HG03066 (cell line): ENCODE data around the gene RASIP1.
"Not testable (repeated sequence)": the region's sequence is repeated elsewhere in the genome, so short reads cannot be mapped to it uniquely, and the experiment has no call there.

Experiments used
- ATAC-seq: cut with Tn5 transposase; IDR thresholded peaks from one replicate; pipeline ENCODE4 v1.9.1; 2021; ENCODE audit warnings: low read depth; ENCODE audit not compliant: unreplicated experiment

RASIP1 gene

GRCh38 chr19:48737360-48737998 is 2.9 kb downstream of the RASIP1 start:
- no peak for ATAC-seq

GRCh38 chr19:48735031-48735615 is 5.3 kb downstream of the RASIP1 start:
- ATAC-seq, result no peak

- no peak for ATAC-seq
These were observed 5.8 kb downstream of the RASIP1 start for GRCh38 chr19:48734625-48735024.

GRCh38 chr19:48731452-48731851 is 9.0 kb downstream of the RASIP1 start:
- no peak for ATAC-seq

GRCh38 chr19:48728911-48729664 is 11.3 kb downstream of the RASIP1 start:
- ATAC-seq, result no peak

- no peak for ATAC-seq
These were observed 13.9 kb downstream of the RASIP1 start for GRCh38 chr19:48726556-48726955.

GRCh38 chr19:48724796-48725753 is 15.3 kb downstream of the RASIP1 start:
- no peak for ATAC-seq

- no peak for ATAC-seq
These were observed 18.2 kb downstream of the RASIP1 start for GRCh38 chr19:48722196-48722708.

GRCh38 chr19:48720613-48721296 is 19.7 kb downstream of the RASIP1 start:
- ATAC-seq, result peak; percentile 84

- no peak for ATAC-seq
These were observed 20.2 kb downstream of the RASIP1 start for GRCh38 chr19:48720251-48720612.

GRCh38 chr19:48719263-48720171 is 20.9 kb downstream of the RASIP1 start, which contains the start of gene MAMSTR:
Gene MAMSTR (minus strand): TSS chr19:48719725. CDS start chr19:48719031, 694 bp downstream.
- ATAC-seq, result no peak

GRCh38 chr19:48718711-48719231 is 21.6 kb downstream of the RASIP1 start:
- ATAC-seq, result no peak

GRCh38 chr19:48718106-48718505 is 22.3 kb downstream of the RASIP1 start:
- ATAC-seq, result not testable (repeated sequence)

GRCh38 chr19:48716562-48717291 is 23.7 kb downstream of the RASIP1 start:
- no peak for ATAC-seq

GRCh38 chr19:48715681-48716171 is 24.7 kb downstream of the RASIP1 start:
- ATAC-seq, result no peak

- ATAC-seq, result no peak
These were observed 25.4 kb downstream of the RASIP1 start for GRCh38 chr19:48714759-48715675.
